ENCODE results near the gene PNPLA8.

GRCh38 chr7:108453320-108453719, 72.6 kb downstream of the PNPLA8 start:
- TF ChIP-seq CTCF (IDR thresholded peaks at IDR 0.05) (no peak), POLR2A (IDR thresholded peaks at IDR 0.05) (no peak)
